ENCODE data around the gene ARHGAP40. TPM values are rescaled to one million over a fixed set of nuclear protein-coding genes. Genes with fewer than 3 reads are reported as not detected.

ARHGAP40 gene
- total and polyA plus RNA-seq, 2 of the 8 experiments (the other 6 are each of a cell fraction or from before 2014, with no cell fraction given) = 0.74 to 1.4 TPM

DNA sequence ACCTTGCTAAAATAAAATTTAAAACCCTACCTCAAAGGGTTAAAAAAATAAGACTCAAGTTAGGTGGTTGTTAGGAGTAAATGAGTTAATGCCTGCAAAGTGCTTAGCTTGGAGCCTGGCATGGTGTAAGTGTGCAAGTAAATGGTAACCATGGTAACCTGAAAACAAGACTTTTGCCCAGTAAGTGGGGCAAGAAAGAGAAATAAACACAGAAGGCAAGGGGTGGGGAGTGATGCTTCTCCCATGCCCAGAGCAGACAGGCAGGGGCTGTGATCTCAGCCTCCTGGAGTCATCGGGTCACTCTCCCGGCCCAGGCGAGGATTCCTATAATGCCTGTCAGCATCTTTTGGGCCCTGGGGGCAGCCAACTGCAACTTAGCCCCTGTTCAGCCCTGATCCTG, 63.5 kb downstream of the ARHGAP40 start:
- Histone ChIP-seq H3K4me2 (ENCODE audit: insufficient read depth in 1 of 2, low read depth in 2 of 2, low read length in 2 of 2) (no peak overlapping the region), H3K27ac (ENCODE audit: low read depth, low read length) (no peak overlapping the region), H2BK20ac (ENCODE audit: low read length) (no peak overlapping the region), H2AK5ac (ENCODE audit: low read depth, low read length) (no peak overlapping the region), H3K9ac (replicated peaks in 1 of 4; ENCODE audit: extremely low read depth in 1 of 4, low read depth in 3 of 4, low read length in 3 of 4) (no peak overlapping the region), H3K9me3 (ENCODE audit: insufficient read depth in 2 of 2, low read depth in 1 of 2, low read length in 1 of 2) (no peaks in the 10 kb centered on the region), H3K36me3 (ENCODE audit: control insufficient read depth in 2 of 4, insufficient read depth in 4 of 4, low read length in 3 of 4) (no peaks in the 10 kb centered on the region), H3K27me3 (replicated peaks in 1 of 4; ENCODE audit: control insufficient read depth in 3 of 4, extremely low read depth in 1 of 4, insufficient read depth in 3 of 4, low read length in 3 of 4) (no peaks in the 10 kb centered on the region; a peak in 1 of 7 replicates), H3K23me2 (ENCODE audit: low read depth, low read length) (no peaks in the 10 kb centered on the region), H4K20me1 (replicated peaks in 1 of 2; ENCODE audit: control insufficient read depth in 1 of 2, insufficient read depth in 2 of 2, low read length in 2 of 2) (no peaks in the 10 kb centered on the region), H4K5ac (ENCODE audit: insufficient read length, low read depth, low read length) (no peak overlapping the region), H3K23ac (ENCODE audit: insufficient read length) (no peak overlapping the region), H3K4me1 (replicated peaks in 1 of 4; ENCODE audit: control insufficient read depth in 3 of 4, insufficient read depth in 4 of 4, low read length in 3 of 4) (peaks cover 0 to 5% (median 2%) of the 10 kb centered on the region in 4 experiments; a peak in 3 of 7 replicates), H2AFZ (ENCODE audit: low read length) (no peak overlapping the region), H3K18ac (ENCODE audit: extremely low read depth, low read length) (no peak overlapping the region), H4K91ac (replicated peaks; ENCODE audit: insufficient read length, low read length) (no peak overlapping the region), H3K4me3 (ENCODE audit: extremely low read depth in 1 of 4, insufficient read depth in 2 of 4, low read depth in 3 of 4, low read length in 4 of 4) (no peak overlapping the region), H3K56ac (replicated peaks; ENCODE audit: insufficient read length, low read depth, low read length) (no peak overlapping the region), H2BK5ac (ENCODE audit: low read depth, low read length) (no peak overlapping the region), H3K4ac (replicated peaks; ENCODE audit: insufficient read length, low read depth, low read length) (no peak overlapping the region), H2BK120ac (replicated peaks; ENCODE audit: low read depth, low read length) (no peak overlapping the region), H3K79me1 (ENCODE audit: low read depth, low read length) (no peaks in the 10 kb centered on the region), H3K14ac (ENCODE audit: insufficient read length) (no peak overlapping the region), H4K8ac (ENCODE audit: extremely low read depth, insufficient read depth, low read length) (no peak overlapping the region), H2BK15ac (ENCODE audit: low read length) (no peak overlapping the region), H2BK12ac (ENCODE audit: low read depth, low read length) (no peak overlapping the region), H3K79me2 (ENCODE audit: control insufficient read depth in 1 of 2, insufficient read depth in 2 of 2, low read length in 2 of 2) (no peaks in the 10 kb centered on the region)
- 85% methylated on average over 3 of the region's 3 CpGs; no CpG with 5 or more reads in 1 of the 2 experiments for WGBS, 2 experiments (ENCODE audit: extremely low coverage in 1 of 2, insufficient coverage in 1 of 2, insufficient read length in 1 of 2, insufficient replicate concordance in 2 of 2, low coverage in 1 of 2, low lambda C conversion rate in 2 of 2, missing lambda C conversion rate in 1 of 2)
- DNase-seq (ENCODE audit: low read depth in 1 of 2, low spot score in 2 of 2) = no peak
- no peak for FAIRE-seq
- ChIA-PET CTCF (ENCODE audit: partially characterized antibody) (interaction anchor here (0.7 to 5.8 kb wide), 6 partner anchors 10 to 86 kb away, joined by 3 to 42 read pairs (median 6); partner anchors contain the start of gene SLC32A1), POLR2A (ENCODE audit: partially characterized antibody) (no interaction called here)
- TF ChIP-seq NRF1 (IDR thresholded peaks at IDR 0.05; ENCODE audit: low read depth, low read length) = no peak
- no peak for TF ChIP-seq ASH2L (IDR thresholded peaks at IDR 0.05; ENCODE audit: low read length)
- no peak for TF ChIP-seq JUND (IDR thresholded peaks at IDR 0.05; ENCODE audit: low read length)
- TF ChIP-seq TBP (IDR thresholded peaks at IDR 0.05; ENCODE audit: low read depth, low read length) = no peak
- TF ChIP-seq POLR2AphosphoS5 (IDR thresholded peaks at IDR 0.05; ENCODE audit: low read depth, low read length) = no peak
- TF ChIP-seq, protein P1, sequence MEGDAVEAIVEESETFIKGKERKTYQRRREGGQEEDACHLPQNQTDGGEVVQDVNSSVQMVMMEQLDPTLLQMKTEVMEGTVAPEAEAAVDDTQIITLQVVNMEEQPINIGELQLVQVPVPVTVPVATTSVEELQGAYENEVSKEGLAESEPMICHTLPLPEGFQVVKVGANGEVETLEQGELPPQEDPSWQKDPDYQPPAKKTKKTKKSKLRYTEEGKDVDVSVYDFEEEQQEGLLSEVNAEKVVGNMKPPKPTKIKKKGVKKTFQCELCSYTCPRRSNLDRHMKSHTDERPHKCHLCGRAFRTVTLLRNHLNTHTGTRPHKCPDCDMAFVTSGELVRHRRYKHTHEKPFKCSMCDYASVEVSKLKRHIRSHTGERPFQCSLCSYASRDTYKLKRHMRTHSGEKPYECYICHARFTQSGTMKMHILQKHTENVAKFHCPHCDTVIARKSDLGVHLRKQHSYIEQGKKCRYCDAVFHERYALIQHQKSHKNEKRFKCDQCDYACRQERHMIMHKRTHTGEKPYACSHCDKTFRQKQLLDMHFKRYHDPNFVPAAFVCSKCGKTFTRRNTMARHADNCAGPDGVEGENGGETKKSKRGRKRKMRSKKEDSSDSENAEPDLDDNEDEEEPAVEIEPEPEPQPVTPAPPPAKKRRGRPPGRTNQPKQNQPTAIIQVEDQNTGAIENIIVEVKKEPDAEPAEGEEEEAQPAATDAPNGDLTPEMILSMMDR (IDR thresholded peaks at IDR 0.05; ENCODE audit: control extremely low read depth in 1 of 3, insufficient read depth in 1 of 3, low read depth in 1 of 3, low read length in 3 of 3) = no peak
- TF ChIP-seq BRCA1 (IDR thresholded peaks at IDR 0.05; ENCODE audit: low read depth, low read length) = no peak
- TF ChIP-seq YY1 (IDR thresholded peaks at IDR 0.05; ENCODE audit: low read depth, low read length) = no peak
- no peak for TF ChIP-seq EZH2 (IDR thresholded peaks at IDR 0.05; ENCODE audit: low read depth, low read length, severe bottlenecking)
- no peak for TF ChIP-seq POLR2A (IDR thresholded peaks at IDR 0.05; ENCODE audit: control extremely low read depth in 1 of 2, low read depth in 2 of 2, low read length in 2 of 2)
- no peak for TF ChIP-seq HDAC2 (IDR thresholded peaks at IDR 0.05; ENCODE audit: borderline replicate concordance in 1 of 2, low read depth in 2 of 2, low read length in 2 of 2)
- no peak for TF ChIP-seq RXRA (IDR thresholded peaks at IDR 0.05; ENCODE audit: insufficient read depth, low read depth, low read length)
- no peak for TF ChIP-seq TAF7 (optimal IDR thresholded peaks at IDR 0.05; ENCODE audit: borderline replicate concordance, low read depth, low read length)

Data from H1 (cell line).